WTC11 (cell line): ENCODE data around the gene MST1R. TPM values are rescaled to one million over a fixed set of nuclear protein-coding genes. Genes with fewer than 3 reads are reported as not detected.
A peak's percentile ranks its signal among the peaks of the same experiment; 100 is the strongest.

Experiments
- ATAC-seq: fragments of 200-7000 bp; cut with Tn5 transposase; 2 replicates; pipeline ENCODE4 v1.10.0; 2021; ENCODE audit warnings: mild to moderate bottlenecking, moderate library complexity
- CTCF ChIA-PET: fragments of 300-600 bp; sonication (Branson Sonifier 250); formaldehyde crosslinking; loops from one replicate; lab custom pipeline; 2021; ENCODE audit warnings: antibody characterized with exemption; lab: Charles Lee
- POLR2A ChIA-PET: fragments of 350-600 bp; sonication (Branson Sonifier 250); formaldehyde crosslinking; loops from one replicate; lab custom pipeline; 2021; ENCODE audit warnings: antibody characterized with exemption; lab: Charles Lee
- DNase-seq: peaks from one replicate; pipeline ENCODE4 v3.0.0; 2021; ENCODE audit warnings: low spot score
- H3K27ac Mint-ChIP-seq: 2 replicates; pipeline ENCODE4 v1.8.0; 2021; ENCODE audit warnings: mixed read lengths
- H3K27me3 Mint-ChIP-seq: 2 replicates; pipeline ENCODE4 v1.8.0; 2021; ENCODE audit warnings: low read depth, mild to moderate bottlenecking, moderate library complexity, mixed read lengths
- H3K36me3 Mint-ChIP-seq: 2 replicates; pipeline ENCODE4 v1.8.0; 2021; ENCODE audit warnings: mixed read lengths
- H3K4me1 Mint-ChIP-seq: 2 replicates; pipeline ENCODE4 v1.8.0; 2022; ENCODE audit warnings: mixed read lengths
- H3K4me3 Mint-ChIP-seq: 2 replicates; pipeline ENCODE4 v1.8.0; 2021; ENCODE audit warnings: mild to moderate bottlenecking, moderate library complexity, mixed read lengths
- H3K9me3 Mint-ChIP-seq: 2 replicates; pipeline ENCODE4 v1.8.0; 2021; ENCODE audit warnings: mixed read lengths
- ARID4B ChIP-seq: sonication (generic); formaldehyde crosslinking; IDR thresholded peaks from 2 replicates; pipeline ENCODE4 v1.8.0; 2023; ENCODE audit warnings: missing genetic modification reagents, mild to moderate bottlenecking, borderline replicate concordance
- EMX1 ChIP-seq: fragments of 250-450 bp; sonication (Bioruptor Pico); IDR thresholded peaks from 2 replicates; pipeline ENCODE4 v1.8.0; 2021; ENCODE audit warnings: mild to moderate bottlenecking
- ETV6 ChIP-seq: sonication (generic); formaldehyde crosslinking; IDR thresholded peaks from 2 replicates; pipeline ENCODE4 v1.8.1; 2022; ENCODE audit warnings: mild to moderate bottlenecking, missing genetic modification reagents
- GABPB1 ChIP-seq: sonication (generic); formaldehyde crosslinking; IDR thresholded peaks from 2 replicates; pipeline ENCODE4 v1.8.1; 2023; ENCODE audit warnings: mild to moderate bottlenecking, missing genetic modification reagents
- HMGXB4 ChIP-seq: sonication (generic); formaldehyde crosslinking; IDR thresholded peaks from 2 replicates; pipeline ENCODE4 v1.8.1; 2023; ENCODE audit warnings: mild to moderate bottlenecking, moderate library complexity, missing genetic modification reagents
- IRF1 ChIP-seq: sonication (generic); formaldehyde crosslinking; IDR thresholded peaks from 2 replicates; pipeline ENCODE4 v1.8.0; 2023; ENCODE audit warnings: missing genetic modification reagents
- NFATC4 ChIP-seq: fragments of 250-450 bp; sonication (Bioruptor Pico); IDR thresholded peaks from 2 replicates; pipeline ENCODE4 v1.9.0; 2021; ENCODE audit warnings: mild to moderate bottlenecking
- NFYB ChIP-seq: sonication (generic); formaldehyde crosslinking; conservative IDR thresholded peaks from 2 replicates; pipeline ENCODE4 v1.8.0; 2022; ENCODE audit warnings: low read depth, missing genetic modification reagents
- NR3C1 ChIP-seq: sonication (generic); formaldehyde crosslinking; conservative IDR thresholded peaks from 2 replicates; pipeline ENCODE4 v1.8.1; 2023; ENCODE audit warnings: low read depth, mild to moderate bottlenecking, missing genetic modification reagents
- PRDM15 ChIP-seq: sonication (generic); formaldehyde crosslinking; IDR thresholded peaks from 2 replicates; pipeline ENCODE4 v1.8.0; 2022; ENCODE audit warnings: missing genetic modification reagents
- ZBTB21 ChIP-seq: sonication (generic); formaldehyde crosslinking; IDR thresholded peaks from 2 replicates; pipeline ENCODE4 v1.8.1; 2023; ENCODE audit warnings: mild to moderate bottlenecking, missing genetic modification reagents, borderline replicate concordance
- ZNF121 ChIP-seq: sonication (generic); formaldehyde crosslinking; IDR thresholded peaks from 2 replicates; pipeline ENCODE4 v1.8.0; 2023; ENCODE audit warnings: missing genetic modification reagents
- ZNF138 ChIP-seq: sonication (generic); formaldehyde crosslinking; conservative IDR thresholded peaks from 2 replicates; pipeline ENCODE4 v1.8.1; 2022; ENCODE audit warnings: mild to moderate bottlenecking, moderate library complexity, missing genetic modification reagents
- ZNF219 ChIP-seq: sonication (generic); formaldehyde crosslinking; IDR thresholded peaks from 2 replicates; pipeline ENCODE4 v1.8.0; 2023; ENCODE audit warnings: missing genetic modification reagents, mild to moderate bottlenecking, borderline replicate concordance
- ZNF423 ChIP-seq: fragments of 250-450 bp; sonication (Bioruptor Pico); IDR thresholded peaks from 2 replicates; pipeline ENCODE4 v2.1.2; 2022; ENCODE audit warnings: mild to moderate bottlenecking, moderate library complexity
- ZNF512 ChIP-seq: sonication (generic); formaldehyde crosslinking; IDR thresholded peaks from 2 replicates; pipeline ENCODE4 v1.8.1; 2022; ENCODE audit warnings: missing genetic modification reagents, borderline replicate concordance
- ZNF532 ChIP-seq: fragments of 250-450 bp; sonication (Bioruptor Pico); IDR thresholded peaks from 2 replicates; pipeline ENCODE4 v1.9.0; 2021; ENCODE audit warnings: mild to moderate bottlenecking, borderline replicate concordance
- total RNA-seq: library from RNA; stranded (reverse); gene quantifications from 3 replicates; pipeline ENCODE4 v1.2.3, GENCODE V29; 2021

The MST1R gene
- total RNA-seq, 1 experiment from 2014 or later = 6.2 TPM

- no peak for TF ChIP-seq ARID4B (CRISPR knock-in tag)
- TF ChIP-seq PRDM15 (CRISPR knock-in tag) = no peak
- TF ChIP-seq NFATC4 = no peak
- no peak for TF ChIP-seq NR3C1 (CRISPR knock-in tag)
- no peak for TF ChIP-seq ZNF532 (CRISPR knock-in tag)
- no peak for TF ChIP-seq ETV6 (CRISPR knock-in tag)
These were observed 22.6 kb upstream of the MST1R start (continued) for GRCh38 chr3:49926117-49926728.

- ChIA-PET CTCF (no interaction called here), POLR2A (interaction anchor here (1.2 kb wide), 1 partner anchor 15 kb away, joined by 3 read pairs; the partner anchor contains the start of gene RBM6)
- no peak overlapping the region for H3K27ac Mint-ChIP-seq
- peak; percentile 65; the same call in 1 of the 2 replicates for TF ChIP-seq ZNF121 (CRISPR knock-in tag)
- no peak for TF ChIP-seq ZNF219
- ATAC-seq (no peak), DNase-seq (no peak)
- H3K36me3 Mint-ChIP-seq = no peaks in the 10 kb centered on the region
- H3K9me3 Mint-ChIP-seq = no peaks in the 10 kb centered on the region
- H3K4me1 Mint-ChIP-seq = peaks cover 15% of the 10 kb centered on the region
- no peak overlapping the region for H3K4me3 Mint-ChIP-seq
- H3K27me3 Mint-ChIP-seq = no peaks in the 10 kb centered on the region
These were observed 21.8 kb upstream of the MST1R start for GRCh38 chr3:49925485-49925884.

GRCh38 chr3:49924683-49925082 lies 21.0 kb upstream of the MST1R start:
- CTCF ChIA-PET = no interaction called here
- no peak for TF ChIP-seq HMGXB4 (CRISPR knock-in tag)
- TF ChIP-seq GABPB1 = no peak
- TF ChIP-seq ZNF512 (CRISPR knock-in tag) = no peak
- no peak for TF ChIP-seq ZNF138 (CRISPR knock-in tag)
- TF ChIP-seq ZBTB21 (CRISPR knock-in tag) = no peak
- TF ChIP-seq IRF1 = no peak
- no peak for TF ChIP-seq EMX1
- no peak for TF ChIP-seq ZNF423 (CRISPR knock-in tag)
- TF ChIP-seq NFYB (CRISPR knock-in tag) = no peak

More at GRCh38 chr3:49924683-49925082, 21.0 kb upstream of the MST1R start:
- Mint-ChIP-seq H3K4me1 (peaks cover 8% of the 10 kb centered on the region), H3K27ac (no peak overlapping the region), H3K27me3 (no peaks in the 10 kb centered on the region), H3K9me3 (no peaks in the 10 kb centered on the region), H3K36me3 (no peaks in the 10 kb centered on the region), H3K4me3 (no peak overlapping the region)
- no peak for ATAC-seq
- POLR2A ChIA-PET = interaction anchor here (1.2 kb wide), 1 partner anchor 16 kb away, joined by 3 read pairs; the partner anchor contains the start of gene RBM6
- DNase-seq = no peak
